A673 (cell line): ENCODE results near the gene LSM14A. TPM values are rescaled to one million over a fixed set of nuclear protein-coding genes. Genes with fewer than 3 reads are reported as not detected.
A peak's percentile ranks its signal among the peaks of the same experiment; 100 is the strongest.
"Not testable (repeated sequence)": the region's sequence is repeated elsewhere in the genome, so short reads cannot be mapped to it uniquely, and the experiment has no call there.

Source experiments
- BruUV-seq: library from RNA; stranded (reverse); fragments of 400-500 nt; replicated peaks from 2 replicates; lab custom pipeline; 2021; lab: Mats Ljungman, UMichigan
- CTCF ChIA-PET: fragments of 300-600 bp; sonication (Branson Sonifier 250); formaldehyde crosslinking; loops from one replicate; lab custom pipeline; 2022; ENCODE audit warnings: antibody characterized with exemption; lab: Charles Lee
- POLR2A ChIA-PET: fragments of 300-600 bp; sonication (Branson Sonifier 250); formaldehyde crosslinking; loops from one replicate; lab custom pipeline; 2022; ENCODE audit warnings: antibody characterized with exemption; ENCODE audit not compliant: low non-redundant PET; lab: Charles Lee
- DNase-seq: peaks from one replicate; pipeline ENCODE4 v3.0.0-alpha.2; 2015; ENCODE audit warnings: low spot score
- H3K27ac ChIP-seq: fragments of 200-600 bp; sonication (generic); 2 replicates; pipeline ENCODE4 v1.5.1; 2016; ENCODE audit warnings: mixed run types, low read depth, mild to moderate bottlenecking, mixed read lengths, antibody characterized with exemption, low read length; ENCODE audit not compliant: poor library complexity, severe bottlenecking
- H3K27me3 ChIP-seq: fragments of 200-600 bp; sonication (generic); replicated peaks from 2 replicates; pipeline ENCODE4 v1.6.1; 2017; ENCODE audit warnings: mixed run types, low read depth, mild to moderate bottlenecking, mixed read lengths, antibody characterized with exemption, low read length; ENCODE audit not compliant: insufficient read depth, poor library complexity
- H3K36me3 ChIP-seq: fragments of 200-600 bp; sonication (generic); 2 replicates; pipeline ENCODE4 v1.6.1; 2016; ENCODE audit warnings: mixed run types, mild to moderate bottlenecking, mixed read lengths, antibody characterized with exemption, low read length; ENCODE audit not compliant: insufficient read depth, poor library complexity, severe bottlenecking
- H3K4me1 ChIP-seq: fragments of 200-600 bp; sonication (generic); 2 replicates; pipeline ENCODE4 v1.6.1; 2017; ENCODE audit warnings: mixed run types, mild to moderate bottlenecking, mixed read lengths, antibody characterized with exemption, low read length; ENCODE audit not compliant: insufficient read depth, poor library complexity, severe bottlenecking
- H3K4me3 ChIP-seq: fragments of 200-600 bp; sonication (generic); 2 replicates; pipeline ENCODE4 v1.5.1; 2016; ENCODE audit warnings: low read depth, mixed run types, mild to moderate bottlenecking, mixed read lengths, low read length; ENCODE audit not compliant: poor library complexity, severe bottlenecking
- H3K9me3 ChIP-seq: fragments of 200-600 bp; sonication (generic); 2 replicates; pipeline ENCODE4 v1.6.1; 2016; ENCODE audit warnings: mixed run types, low read depth, mild to moderate bottlenecking, mixed read lengths, antibody characterized with exemption, low read length; ENCODE audit not compliant: poor library complexity, severe bottlenecking
- CTCF ChIP-seq: fragments of 300-800, 200-600 bp; sonication (generic); conservative IDR thresholded peaks from 2 replicates; pipeline ENCODE4 v1.5.1; 2017; ENCODE audit warnings: low read depth, mild to moderate bottlenecking, antibody characterized with exemption, low read length, moderate library complexity, mixed read lengths
- EZH2 ChIP-seq: fragments of 200-600 bp; sonication (generic); IDR thresholded peaks from 2 replicates; pipeline ENCODE4 v1.6.1; 2017; ENCODE audit warnings: borderline replicate concordance, low read depth, mild to moderate bottlenecking, mixed read lengths, antibody characterized with exemption, low read length; ENCODE audit not compliant: poor library complexity, severe bottlenecking
- intact Hi-C: fragments of 100-400 bp; cut with micrococcal nuclease; formaldehyde crosslinking; loops from one replicate; pipeline ENCODE4 v1.10.0; 2022; ENCODE audit not compliant: unreplicated experiment
- total RNA-seq: library from RNA; stranded (reverse); gene quantifications from 2 replicates; pipeline ENCODE4 v1.2.3, GENCODE V29; 2021

Gene LSM14A
- total RNA-seq, 1 experiment from 2014 or later: 137 TPM

GRCh38 chr19:34215006-34215665, 42.8 kb downstream of the LSM14A start:
- no peaks in the 10 kb centered on the region for H3K9me3 ChIP-seq
- no peak overlapping the region for H3K4me3 ChIP-seq
- ChIA-PET CTCF (no interaction called here), POLR2A (interaction anchor here (0.5 kb wide), 1 partner anchor 48 kb away, joined by 3 read pairs; no protein-coding TSS in a partner anchor)
- intact Hi-C loops: no loop called here
- BruUV-seq: no TSS peak
- TF ChIP-seq EZH2 (no peak), CTCF (no peak)
- DNase-seq: no peak
- H3K4me1 ChIP-seq: peaks cover 19% of the 10 kb centered on the region
- H3K27ac ChIP-seq: no peak overlapping the region
- H3K27me3 ChIP-seq: no peaks in the 10 kb centered on the region
- peaks cover 49% of the 10 kb centered on the region for H3K36me3 ChIP-seq

- Histone ChIP-seq H3K27me3 (no peaks in the 10 kb centered on the region), H3K27ac (no peak overlapping the region), H3K4me1 (peaks cover 19% of the 10 kb centered on the region), H3K4me3 (no peak overlapping the region), H3K9me3 (no peaks in the 10 kb centered on the region), H3K36me3 (peaks cover 50% of the 10 kb centered on the region)
- ChIA-PET POLR2A (interaction anchor here (0.5 kb wide), 1 partner anchor 47 kb away, joined by 3 read pairs; no protein-coding TSS in a partner anchor), CTCF (no interaction called here)
- intact Hi-C loops: no loop called here
- no peak for DNase-seq
- no peak for TF ChIP-seq EZH2
- no peak for TF ChIP-seq CTCF
- BruUV-seq: no TSS peak
Measured at GRCh38 chr19:34215666-34216038, 43.3 kb downstream of the LSM14A start.

- intact Hi-C loops, H3K27me3 ChIP-seq, POLR2A ChIA-PET, CTCF ChIA-PET, H3K27ac ChIP-seq, H3K9me3 ChIP-seq, H3K4me3 ChIP-seq, BruUV-seq: not testable (repeated sequence)
- Histone ChIP-seq H3K4me1 (peaks cover 19% of the 10 kb centered on the region), H3K36me3 (peaks cover 50% of the 10 kb centered on the region)
- DNase-seq: peak; percentile 9
Measured at GRCh38 chr19:34216745-34217219, 44.5 kb downstream of the LSM14A start.
